A549 (cell line): ENCODE measurements around the gene PLXNA1. TPM values are rescaled to one million over a fixed set of nuclear protein-coding genes. Genes with fewer than 3 reads are reported as not detected.

ENCODE experiments used
- ATAC-seq, 2 experiments: fragments of 200-7000 bp in 1 of 2; fragments of >200 bp in 1 of 2; cut with Nextera tagmentation in 1 of 2; cut with Tn5 transposase in 1 of 2; 3 replicates each; pipeline versions ENCODE4 v1.8.0 to v1.9.1; 2018 to 2020; ENCODE audit warnings: mild to moderate bottlenecking in 1 of 2, moderate library complexity in 1 of 2
- CTCF ChIA-PET: fragments of 300-600 bp; sonication (Branson Sonifier 250); formaldehyde crosslinking; extraction: SDS; loops from one replicate; lab custom pipeline; 2021; ENCODE audit warnings: antibody characterized with exemption, inconsistent platforms; lab: Yijun Ruan, JAX
- POLR2A ChIA-PET: fragments of 350-600 bp; formaldehyde crosslinking; extraction: SDS; loops from one replicate; lab custom pipeline; 2021; ENCODE audit warnings: antibody characterized with exemption, inconsistent platforms; lab: Yijun Ruan, JAX
- DNase-seq, 2 experiments: peaks; one replicate each; pipeline versions ENCODE4 v3.0.0 to v3.0.0-alpha.2; 2011 to 2016; ENCODE audit warnings: low read depth in 1 of 2, low spot score in 1 of 2
- FAIRE-seq: peaks from 2 replicates; lab custom pipeline; 2011; peaks lifted over from hg19 to GRCh38; lab: Jason Lieb, UNC
- H3K27ac ChIP-seq, 2 experiments: fragments of >200 bp; sonication (Bioruptor Twin); formaldehyde crosslinking; 3 replicates each; pipeline ENCODE4 v1.5.1; 2016 to 2017
- H3K4me1 ChIP-seq: fragments of >200 bp; sonication (Bioruptor Twin); formaldehyde crosslinking; 3 replicates; pipeline ENCODE4 v1.6.1; 2016
- H3K4me2 ChIP-seq: fragments of >200 bp; sonication (Bioruptor Twin); formaldehyde crosslinking; 3 replicates; pipeline ENCODE4 v1.6.1; 2016
- H3K4me3 ChIP-seq: fragments of >200 bp; sonication (Bioruptor Twin); formaldehyde crosslinking; 3 replicates; pipeline ENCODE4 v1.5.1; 2016
- H3K9me3 ChIP-seq: fragments of >200 bp; sonication (Bioruptor Twin); formaldehyde crosslinking; 3 replicates; pipeline ENCODE4 v1.6.1; 2016
- BCL3 ChIP-seq: fragments of >200 bp; sonication (Bioruptor Twin); formaldehyde crosslinking; IDR thresholded peaks from 3 replicates; pipeline ENCODE4 v1.6.1; 2016
- BHLHE40 ChIP-seq: IDR thresholded peaks from 2 replicates; pipeline ENCODE4 v1.6.1; 2012; ENCODE audit warnings: low read depth, low read length, inconsistent platforms
- CBX2 ChIP-seq: fragments of 200-600 bp; sonication (generic); IDR thresholded peaks from 2 replicates; pipeline ENCODE4 v1.6.1; 2016; ENCODE audit warnings: low read depth, mild to moderate bottlenecking, borderline replicate concordance
- CHD2 ChIP-seq: fragments of 150-350 bp; IDR thresholded peaks from 2 replicates; pipeline ENCODE4 v1.6.1; 2014; ENCODE audit warnings: low read length; ENCODE audit not compliant: partially characterized antibody
- CHD4 ChIP-seq: fragments of 200-600 bp; sonication (generic); IDR thresholded peaks from 2 replicates; pipeline ENCODE4 v1.6.1; 2016; ENCODE audit warnings: antibody characterized with exemption, mild to moderate bottlenecking, borderline replicate concordance
- EHF ChIP-seq: fragments of 250-450 bp; sonication (Bioruptor Pico); IDR thresholded peaks from 2 replicates; pipeline ENCODE4 v1.5.0; 2020; ENCODE audit warnings: mild to moderate bottlenecking
- EHMT2 ChIP-seq: fragments of 200-600 bp; sonication (generic); IDR thresholded peaks from 2 replicates; pipeline ENCODE4 v1.6.1; 2016; ENCODE audit warnings: antibody characterized with exemption, low read depth, mild to moderate bottlenecking, moderate library complexity
- ESRRA ChIP-seq: fragments of 150-350 bp; IDR thresholded peaks from 2 replicates; pipeline ENCODE4 v1.6.1; 2014; ENCODE audit warnings: mild to moderate bottlenecking, low read length, borderline replicate concordance
- FOSB ChIP-seq: fragments of 250-450 bp; sonication (Bioruptor Pico); IDR thresholded peaks from 2 replicates; pipeline ENCODE4 v1.5.0; 2020; ENCODE audit warnings: mild to moderate bottlenecking, moderate library complexity
- FOSL2 ChIP-seq, 2 experiments: fragments of 450-650 bp in 1 of 2; fragments of >200 bp in 1 of 2; sonication (Bioruptor Twin) in 1 of 2; formaldehyde crosslinking; IDR thresholded peaks; 2 replicates each; pipeline versions ENCODE4 v1.5.0 to v1.6.1; 2016 to 2020; ENCODE audit warnings: mild to moderate bottlenecking in 1 of 2, moderate library complexity in 1 of 2
- HDAC2 ChIP-seq: fragments of 200-600 bp; sonication (generic); IDR thresholded peaks from 2 replicates; pipeline ENCODE4 v1.6.1; 2016
- HES2 ChIP-seq: fragments of >200 bp; sonication (Bioruptor Twin); formaldehyde crosslinking; IDR thresholded peaks from 2 replicates; pipeline ENCODE4 v1.6.1; 2016
- JUNB ChIP-seq: fragments of >200 bp; sonication (Bioruptor Twin); formaldehyde crosslinking; IDR thresholded peaks from 2 replicates; pipeline ENCODE4 v1.6.1; 2016
- KDM1A ChIP-seq: fragments of 200-600 bp; sonication (generic); IDR thresholded peaks from 2 replicates; pipeline ENCODE4 v1.6.1; 2016; ENCODE audit warnings: low read depth, mild to moderate bottlenecking
- KDM5A ChIP-seq: fragments of 200-600 bp; sonication (generic); IDR thresholded peaks from 2 replicates; pipeline ENCODE4 v1.6.1; 2016; ENCODE audit warnings: antibody characterized with exemption, mild to moderate bottlenecking
- MYC ChIP-seq: IDR thresholded peaks from 2 replicates; pipeline ENCODE4 v1.6.1; 2012; ENCODE audit warnings: mild to moderate bottlenecking, inconsistent platforms, low read length, improper control_type of control experiment, borderline replicate concordance
- NFE2L2 ChIP-seq: fragments of 150-350 bp; conservative IDR thresholded peaks from 2 replicates; pipeline ENCODE4 v1.6.1; 2014; ENCODE audit warnings: low read length
- NR3C1 ChIP-seq: fragments of >200 bp; sonication (Bioruptor Twin); formaldehyde crosslinking; IDR thresholded peaks from 3 replicates; pipeline ENCODE4 v1.6.1; 2017
- PHF8 ChIP-seq: fragments of 200-600 bp; sonication (generic); IDR thresholded peaks from 2 replicates; pipeline ENCODE4 v1.6.1; 2016; ENCODE audit warnings: low read depth, mild to moderate bottlenecking, antibody characterized with exemption, moderate library complexity, borderline replicate concordance
- POLR2A ChIP-seq: IDR thresholded peaks from 2 replicates; pipeline ENCODE4 v1.6.1; 2012; ENCODE audit warnings: mild to moderate bottlenecking, low read length
- POLR2AphosphoS2 ChIP-seq: conservative IDR thresholded peaks from 2 replicates; pipeline ENCODE4 v1.6.1; 2012; ENCODE audit warnings: low read length, improper control_type of control experiment, inconsistent platforms
- USF2 ChIP-seq: fragments of 450-650 bp; IDR thresholded peaks from 2 replicates; pipeline ENCODE4 v1.6.1; 2014; ENCODE audit warnings: antibody characterized with exemption
- ZC3H11A ChIP-seq: fragments of 450-650 bp; IDR thresholded peaks from 2 replicates; pipeline ENCODE4 v1.6.1; 2014; ENCODE audit warnings: antibody characterized with exemption, mild to moderate bottlenecking
- ZFP36 ChIP-seq: fragments of 450-650 bp; IDR thresholded peaks from 2 replicates; pipeline ENCODE4 v1.6.1; 2014; ENCODE audit warnings: borderline replicate concordance; ENCODE audit not compliant: partially characterized antibody
- ZNF302 ChIP-seq: fragments of 250-450 bp; sonication (Bioruptor Pico); IDR thresholded peaks from 2 replicates; pipeline ENCODE4 v1.9.0; 2021; ENCODE audit warnings: inconsistent platforms, mild to moderate bottlenecking, moderate library complexity
- WGBS: methylation state at CpG from one replicate; pipeline ENCODE4 v1.1.6; 2017; ENCODE audit errors: missing lambda C conversion rate; 5-methylcytosine and 5-hydroxymethylcytosine counted together
- polyA plus RNA-seq, 4 experiments: library from polyadenylated mRNA; depleted of rRNA in 3 of 4; stranded (reverse); fragments of >200 nt; fragmentation: RNase III in 1 of 4; extraction: RNeasy Plus Mini Kit Qiagen cat#74134 plus additional on column Dnase treatment in 1 of 4; gene quantifications; 2 replicates in 3 of 4; 3 replicates in 1 of 4; pipeline ENCODE4 v1.2.3, GENCODE V29; 2011 to 2017

The PLXNA1 gene
- polyA plus RNA-seq, 2 of the 4 experiments (the other 2 are of a cell fraction), result 9.1 to 16.3 TPM

GRCh38 chr3:127004641-127005397 lies 21.9 kb downstream of the PLXNA1 start:
- H3K4me3 ChIP-seq, result no peak overlapping the region
- 97% methylated on average over 11 of the region's 32 CpGs for WGBS
- ATAC-seq, result 0 out of 6 replicates have a peak, but pooled peaks of 1 of the 2 experiments have one; percentile 16
- H3K4me1 ChIP-seq, result no peaks in the 10 kb centered on the region; the same call in 1 of the 3 replicates
- no peak for FAIRE-seq
- H3K9me3 ChIP-seq, result no peaks in the 10 kb centered on the region
- POLR2A ChIA-PET, result no interaction called here
- H3K4me2 ChIP-seq, result no peak overlapping the region
- no peak for TF ChIP-seq MYC
- TF ChIP-seq PHF8, result no peak
- TF ChIP-seq EHMT2, result no peak
- no peak for TF ChIP-seq CHD2
- no peak for TF ChIP-seq POLR2AphosphoS2
- no peak for TF ChIP-seq NFE2L2
- TF ChIP-seq CHD4, result no peak
- no peak for TF ChIP-seq NR3C1
- TF ChIP-seq USF2, result no peak
- no peak for TF ChIP-seq ZNF302 (CRISPR knock-in tag)
- no peak for TF ChIP-seq POLR2A
- no peak for TF ChIP-seq CBX2
- no peak for TF ChIP-seq ZFP36
- TF ChIP-seq KDM1A, result no peak
- no peak for TF ChIP-seq FOSL2 (IDR thresholded peaks at IDR 0.05)
- TF ChIP-seq FOSL2 (CRISPR knock-in tag; IDR thresholded peaks at IDR 0.05), result no peak
- TF ChIP-seq FOSB (CRISPR knock-in tag), result no peak
- TF ChIP-seq BCL3, result no peak
- TF ChIP-seq KDM5A, result no peak
- TF ChIP-seq ESRRA, result no peak
- TF ChIP-seq, all 56 proteins: peak for 0
- CTCF ChIA-PET, result interaction anchor here (0.5 to 1.2 kb wide), 2 partner anchors 23 to 252 kb away, joined by 3 read pairs; no protein-coding TSS in a partner anchor
- DNase-seq, result no peak
- no peak overlapping the region for H3K27ac ChIP-seq

GRCh38 chr3:127005864-127006500 lies 23.1 kb downstream of the PLXNA1 start:
- 0 out of 6 replicates have a peak overlapping the region, but pooled peaks of 1 of the 2 experiments have one; percentile 31 for H3K27ac ChIP-seq
- POLR2A ChIA-PET, result no interaction called here
- FAIRE-seq (no peak), ATAC-seq (peak in 1 of 2 experiments; percentile 23; a peak in 1 of 6 replicates)
- no peaks in the 10 kb centered on the region; the same call in 1 of the 3 replicates for H3K4me1 ChIP-seq
- TF ChIP-seq EHF (CRISPR knock-in tag) (no peak), EHMT2 (no peak), BHLHE40 (no peak), HES2 (no peak), ESRRA (no peak), USF2 (no peak), HDAC2 (no peak), JUNB (no peak), ZC3H11A (no peak), KDM1A (no peak)
- TF ChIP-seq, all 56 proteins: peak for 0
- DNase-seq, result no peak
- no peak overlapping the region for H3K4me2 ChIP-seq
- WGBS, result 92% methylated on average over 16 of the region's 17 CpGs
- no peaks in the 10 kb centered on the region for H3K9me3 ChIP-seq
- CTCF ChIA-PET, result interaction anchor here (1.2 kb wide), 1 partner anchor 24 kb away, joined by 3 read pairs; no protein-coding TSS in a partner anchor
- no peak overlapping the region for H3K4me3 ChIP-seq
